ENCODE results near the gene ZNF136.

ZNF136 gene

DNA sequence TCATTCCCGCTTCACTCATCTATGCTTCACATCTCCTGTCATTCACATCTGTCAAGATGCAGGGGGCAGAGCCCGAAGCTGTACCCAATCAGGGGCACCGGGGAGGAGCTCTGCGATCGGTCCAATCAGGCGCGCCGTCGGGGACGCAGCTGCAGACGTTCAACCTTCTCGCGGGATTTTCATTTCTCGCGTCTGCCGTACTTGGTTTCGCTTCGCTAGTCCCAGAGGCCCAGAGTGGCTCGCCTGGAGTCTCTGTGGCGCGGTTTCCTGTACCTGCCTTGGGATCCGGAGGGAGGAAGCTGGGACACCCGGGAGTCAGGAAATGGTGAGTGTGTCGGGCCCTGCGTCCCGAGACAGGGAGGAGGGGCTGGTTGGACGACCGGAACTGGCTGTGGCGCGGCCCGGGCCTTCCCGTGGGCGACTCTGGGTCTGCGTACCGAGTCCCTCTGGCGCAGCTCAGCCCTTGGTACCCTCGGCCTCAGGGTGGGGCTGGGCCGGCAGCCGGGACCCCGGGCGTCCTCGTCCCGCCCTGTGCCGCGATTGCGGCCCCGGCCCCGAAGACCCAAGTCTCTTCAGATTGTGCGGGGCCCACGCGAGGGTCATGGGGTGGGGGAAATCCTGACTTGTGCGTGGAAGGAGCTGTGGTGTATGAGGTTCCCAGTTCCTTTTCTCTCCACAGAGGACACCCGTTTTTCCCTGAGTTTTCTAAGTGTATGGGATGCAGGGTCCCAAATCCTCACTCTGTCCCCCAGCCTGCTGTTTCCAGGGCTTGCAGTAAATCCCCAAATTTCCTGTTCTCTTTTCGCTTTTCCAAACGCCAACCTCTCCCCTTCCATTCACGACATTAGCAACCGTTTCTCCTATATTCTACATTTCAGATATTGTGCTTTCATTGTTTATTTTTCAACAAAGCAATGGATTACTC is at the start of gene ZNF136:
Gene ZNF136 (plus strand): TSS at position 215 of the 925 bp plus-strand sequence. CDS start 108 bp downstream, at position 323.
- peak; percentile 85 for DNase-seq

GRCh38 chr19:12113121-12113520 is 49.8 kb upstream of the ZNF136 start:
- peak; percentile 53 for DNase-seq

- DNase-seq, result no peak
Measured at GRCh38 chr19:12117201-12117970, 45.5 kb upstream of the ZNF136 start.

DNA sequence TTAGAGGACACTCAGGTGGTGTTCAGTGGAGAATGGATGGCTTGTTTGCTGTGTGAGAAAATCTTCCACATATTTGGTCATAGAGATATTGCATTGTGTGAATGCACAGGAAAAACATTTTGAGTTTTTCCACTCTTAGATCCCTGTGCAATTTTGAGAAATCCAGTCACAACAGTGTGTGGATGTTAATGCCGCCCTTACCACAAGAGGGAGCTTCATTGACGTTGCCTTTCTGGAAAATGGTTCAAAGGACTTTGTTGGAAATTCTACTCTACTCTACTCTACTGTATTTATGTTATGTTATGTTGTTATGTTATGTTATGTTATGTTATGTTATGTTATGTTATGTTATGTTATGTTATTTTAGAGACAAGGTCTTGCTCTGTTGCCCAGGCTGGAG is 36.2 kb upstream of the ZNF136 start:
- DNase-seq, result no peak

- no peak for DNase-seq
Measured at GRCh38 chr19:12133069-12133468, 29.8 kb upstream of the ZNF136 start.

DNA sequence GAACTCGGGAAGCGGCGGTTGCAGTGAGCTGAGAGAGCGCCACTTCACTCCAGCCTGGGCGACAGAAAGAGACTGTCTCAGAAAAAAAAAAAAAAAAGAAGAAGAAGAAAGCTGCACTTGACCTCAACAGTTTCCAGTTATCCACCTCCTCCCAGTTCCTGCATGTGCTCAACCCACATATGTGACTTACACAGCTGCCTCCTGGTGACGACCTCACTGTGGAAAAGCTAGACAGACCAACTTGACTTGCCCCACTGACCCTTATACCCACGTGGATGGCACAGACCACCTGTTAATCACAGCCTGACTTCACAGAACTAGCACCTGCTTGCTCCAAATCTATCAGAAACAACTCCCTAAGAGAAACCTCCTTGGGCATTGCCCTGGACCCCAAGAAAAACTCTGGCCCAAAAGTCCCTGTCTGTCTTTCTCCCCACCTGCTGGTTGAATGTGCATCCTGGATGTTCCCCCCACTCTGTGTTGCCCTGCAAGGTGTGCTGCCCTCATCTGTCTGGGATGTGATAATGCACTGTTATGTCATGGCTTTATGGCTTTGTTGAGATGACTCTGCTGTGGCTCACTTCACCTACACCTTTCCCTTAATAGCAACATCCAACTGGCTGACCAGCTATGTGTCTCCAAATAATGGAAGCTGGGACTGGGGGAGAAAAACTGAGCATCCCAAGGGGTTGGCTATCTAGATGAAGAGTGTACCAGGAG is 25.5 kb upstream of the ZNF136 start:
- peak; percentile 16 for DNase-seq

DNA sequence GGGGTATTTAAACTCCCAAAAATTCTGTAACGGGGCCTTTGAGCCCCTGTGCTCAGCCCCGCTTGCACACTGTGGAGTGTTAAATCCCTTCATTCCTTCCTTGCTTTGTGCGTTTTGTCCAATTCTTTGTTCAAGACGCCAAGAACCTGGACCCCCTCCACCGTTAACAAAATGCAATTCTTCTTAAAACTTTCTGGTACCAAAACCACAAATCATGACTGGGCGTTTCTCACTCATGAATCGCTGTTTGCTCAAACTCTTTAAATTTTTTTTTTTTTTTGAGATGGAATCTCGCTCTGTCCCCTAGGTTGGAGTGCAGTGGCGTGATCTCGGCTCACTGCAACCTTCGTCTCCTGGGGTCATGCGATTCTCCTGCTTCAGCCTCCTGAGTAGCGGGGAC is 23.6 kb upstream of the ZNF136 start:
- no peak for DNase-seq

- peak; percentile 88 for DNase-seq
Measured at GRCh38 chr19:12139885-12140544, 22.9 kb upstream of the ZNF136 start, which contains the start of gene ZNF20. Gene ZNF20 (minus strand): TSS chr19:12140350. CDS start chr19:12140182, 168 bp downstream.

GRCh38 chr19:12140545-12141404 is 22.1 kb upstream of the ZNF136 start:
- DNase-seq, result peak; percentile 61

- no peak for DNase-seq
Measured at GRCh38 chr19:12141405-12141736, 21.5 kb upstream of the ZNF136 start.

- no peak for DNase-seq
Measured at GRCh38 chr19:12145348-12145747, 17.5 kb upstream of the ZNF136 start.

DNA sequence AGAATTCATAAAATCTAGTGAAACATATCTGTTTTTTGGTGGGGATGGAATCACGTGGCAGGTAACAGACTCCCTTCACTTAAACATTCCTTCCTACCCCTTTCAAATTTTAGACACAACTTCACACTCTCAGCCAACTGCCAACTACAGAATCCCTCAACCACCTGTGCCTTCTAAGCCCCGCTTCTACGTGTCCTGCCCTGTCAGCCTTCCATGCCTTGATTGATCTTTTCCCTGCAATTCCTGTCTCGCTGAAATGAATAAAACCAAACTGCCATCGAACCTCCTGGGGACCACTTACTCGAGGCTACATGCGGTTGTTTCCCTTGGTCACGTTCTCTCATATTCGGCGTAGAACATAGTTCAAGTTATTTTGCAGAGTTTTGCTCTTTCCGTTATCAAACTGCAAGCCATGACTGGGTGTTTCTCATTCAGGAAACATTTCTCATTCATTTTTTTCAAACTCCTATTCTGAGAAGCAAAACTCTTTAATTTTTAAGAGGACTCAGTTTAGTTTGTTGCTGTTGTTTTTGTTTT is 7.5 kb upstream of the ZNF136 start:
- DNase-seq, result no peak

GRCh38 chr19:12156223-12157058 is 6.5 kb upstream of the ZNF136 start, which contains the start of gene ZNF625:
Gene ZNF625 (minus strand): TSS chr19:12156734. CDS start chr19:12156558, 176 bp downstream.
- DNase-seq, result peak; percentile 61

DNA sequence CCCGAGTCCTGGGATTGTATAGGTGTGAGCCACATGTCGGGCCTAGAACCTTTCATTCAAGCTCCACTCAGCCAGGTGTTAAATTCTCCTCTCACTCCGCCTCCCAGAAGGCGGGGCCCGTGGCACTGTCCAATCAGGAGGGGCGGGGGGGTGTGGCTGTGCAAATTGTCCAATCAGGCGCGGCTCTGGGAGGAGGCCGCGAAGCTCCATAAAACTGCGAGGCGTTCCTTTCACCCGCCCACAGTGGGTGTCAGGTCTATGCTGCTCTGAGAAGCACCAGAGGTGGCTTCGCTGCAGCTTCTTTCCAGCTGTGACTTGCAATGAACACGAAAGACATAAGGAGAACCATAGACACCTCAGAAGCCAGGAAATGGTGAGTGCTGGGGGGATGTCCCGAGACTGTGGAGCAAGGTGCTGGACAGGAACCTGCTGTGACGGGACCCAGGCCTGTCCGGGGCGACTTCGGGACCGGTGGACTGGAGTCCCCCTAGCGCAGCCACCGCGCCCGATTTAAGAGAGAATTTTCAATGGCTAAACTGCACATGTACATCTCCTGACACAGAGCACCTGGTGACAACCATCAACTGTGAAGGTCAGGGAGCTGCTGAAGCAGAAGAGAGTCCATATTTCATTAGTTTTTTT is 3.0 kb upstream of the ZNF136 start:
- no peak for DNase-seq

- DNase-seq, result no peak
Measured at GRCh38 chr19:12162513-12162881, 399 bp upstream of the ZNF136 start.

- no peak for DNase-seq
Measured at GRCh38 chr19:12163826-12164225, 930 bp downstream of the ZNF136 start.

DNA sequence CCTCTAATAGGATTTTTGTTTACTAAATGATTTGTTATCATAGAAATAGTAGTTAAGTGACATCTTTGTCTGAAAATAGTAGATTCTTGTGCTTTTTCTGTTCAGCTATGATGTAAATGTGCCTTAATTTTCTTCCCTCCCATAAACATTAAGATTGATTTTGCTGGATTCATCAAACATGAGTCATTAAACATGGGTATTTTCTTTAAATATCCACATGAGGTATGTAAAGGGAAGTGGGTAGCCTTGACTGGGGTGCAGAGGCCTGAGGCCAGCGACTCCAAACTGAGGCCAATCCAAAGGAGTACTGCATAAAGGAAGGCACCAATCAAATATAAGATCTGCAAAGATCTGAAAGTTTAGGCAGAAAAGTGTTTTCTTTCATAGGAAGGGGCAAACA is 3.7 kb downstream of the ZNF136 start:
- DNase-seq, result peak; percentile 2

DNA sequence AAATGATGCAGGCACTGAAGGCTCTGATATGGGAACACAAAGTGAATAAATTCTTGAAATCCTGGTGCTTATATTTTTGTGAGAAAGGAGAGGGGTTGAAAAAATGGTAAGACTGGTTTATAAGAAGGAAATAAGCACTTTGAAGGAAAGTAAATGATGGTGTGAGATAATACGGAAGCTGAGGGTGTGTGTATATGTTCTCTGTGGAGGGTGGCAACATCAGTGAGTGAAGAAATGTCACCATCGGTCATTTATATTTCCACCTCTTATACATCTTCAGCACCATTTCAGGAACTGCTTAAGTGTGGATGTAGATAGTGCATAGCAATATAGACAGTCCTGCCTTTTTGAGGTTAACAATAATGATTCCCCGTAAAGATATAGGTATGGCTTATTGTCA is 17.5 kb downstream of the ZNF136 start:
- DNase-seq, result no peak

DNA sequence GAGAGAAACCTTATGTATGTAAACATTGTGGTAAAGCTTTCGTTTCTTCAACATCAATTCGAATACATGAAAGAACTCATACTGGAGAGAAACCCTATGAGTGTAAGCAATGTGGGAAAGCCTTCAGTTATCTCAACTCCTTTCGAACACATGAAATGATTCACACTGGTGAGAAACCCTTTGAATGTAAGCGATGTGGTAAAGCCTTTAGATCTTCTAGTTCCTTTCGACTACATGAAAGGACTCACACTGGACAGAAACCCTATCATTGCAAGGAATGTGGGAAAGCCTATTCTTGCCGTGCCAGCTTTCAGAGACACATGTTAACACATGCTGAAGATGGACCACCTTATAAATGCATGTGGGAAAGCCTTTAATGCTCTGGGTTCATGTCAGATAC is 24.7 kb downstream of the ZNF136 start:
- no peak for DNase-seq

All from NCI-H226 (cell line).